NCI-H69 (cell line): ENCODE data around the gene CDC42EP5.

Source experiments
- DNase-seq: peaks from one replicate; lab custom pipeline; 2025; lab: John Stamatoyannopoulos, UW

The CDC42EP5 gene

GRCh38 chr19:54426291-54426931 lies 46.7 kb downstream of the CDC42EP5 start:
- DNase-seq = peak; percentile 21

- no peak for DNase-seq
Measured at GRCh38 chr19:54425382-54425723, 47.7 kb downstream of the CDC42EP5 start.

GRCh38 chr19:54424660-54425381 lies 48.3 kb downstream of the CDC42EP5 start:
- DNase-seq = no peak

GRCh38 chr19:54424201-54424600 lies 48.9 kb downstream of the CDC42EP5 start:
- no peak for DNase-seq

DNA sequence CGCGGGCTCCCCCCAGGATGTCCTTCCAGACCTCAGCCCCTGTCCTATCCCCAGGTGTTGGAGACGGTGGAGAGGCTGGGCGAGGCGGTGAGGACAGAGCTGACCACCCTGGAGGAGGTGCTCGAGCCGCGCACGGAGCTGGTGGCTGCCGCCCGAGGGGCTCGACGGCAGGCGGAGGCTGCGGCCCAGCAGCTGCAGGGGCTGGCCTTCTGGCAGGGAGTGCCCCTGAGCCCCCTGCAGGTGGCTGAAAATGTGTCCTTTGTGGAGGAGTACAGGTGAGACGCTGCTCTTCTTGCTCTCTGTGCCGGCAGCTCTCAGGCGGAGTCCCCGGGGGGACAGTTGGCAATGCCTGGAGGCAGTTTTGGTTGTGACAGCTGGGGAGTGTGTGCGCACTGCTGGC lies 51.0 kb downstream of the CDC42EP5 start:
- DNase-seq = peak; percentile 82

DNA sequence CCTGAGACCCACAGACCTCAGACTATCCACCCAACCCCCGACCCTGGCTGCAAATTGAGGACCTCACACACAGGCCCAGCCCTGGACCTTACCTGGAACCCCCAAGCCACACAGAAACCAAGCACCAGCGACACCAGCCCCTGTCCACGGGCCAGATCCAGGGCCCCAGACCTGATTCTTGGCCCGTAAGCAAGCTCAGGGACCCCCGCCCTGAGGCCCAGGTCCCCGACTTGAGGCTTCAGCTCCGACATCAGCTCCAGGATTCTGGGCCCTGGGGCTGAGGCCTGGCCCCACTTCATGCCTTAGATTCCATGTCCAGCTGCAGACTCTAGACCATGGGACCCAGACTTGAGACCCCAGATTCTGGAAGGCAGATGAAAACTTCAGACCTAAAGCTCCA lies 51.6 kb downstream of the CDC42EP5 start:
- DNase-seq = no peak

- no peak for DNase-seq
Measured at GRCh38 chr19:54421169-54421516, 52.0 kb downstream of the CDC42EP5 start.

- no peak for DNase-seq
Measured at GRCh38 chr19:54420383-54421168, 52.5 kb downstream of the CDC42EP5 start.

- no peak for DNase-seq
Measured at GRCh38 chr19:54420068-54420382, 53.1 kb downstream of the CDC42EP5 start.

DNA sequence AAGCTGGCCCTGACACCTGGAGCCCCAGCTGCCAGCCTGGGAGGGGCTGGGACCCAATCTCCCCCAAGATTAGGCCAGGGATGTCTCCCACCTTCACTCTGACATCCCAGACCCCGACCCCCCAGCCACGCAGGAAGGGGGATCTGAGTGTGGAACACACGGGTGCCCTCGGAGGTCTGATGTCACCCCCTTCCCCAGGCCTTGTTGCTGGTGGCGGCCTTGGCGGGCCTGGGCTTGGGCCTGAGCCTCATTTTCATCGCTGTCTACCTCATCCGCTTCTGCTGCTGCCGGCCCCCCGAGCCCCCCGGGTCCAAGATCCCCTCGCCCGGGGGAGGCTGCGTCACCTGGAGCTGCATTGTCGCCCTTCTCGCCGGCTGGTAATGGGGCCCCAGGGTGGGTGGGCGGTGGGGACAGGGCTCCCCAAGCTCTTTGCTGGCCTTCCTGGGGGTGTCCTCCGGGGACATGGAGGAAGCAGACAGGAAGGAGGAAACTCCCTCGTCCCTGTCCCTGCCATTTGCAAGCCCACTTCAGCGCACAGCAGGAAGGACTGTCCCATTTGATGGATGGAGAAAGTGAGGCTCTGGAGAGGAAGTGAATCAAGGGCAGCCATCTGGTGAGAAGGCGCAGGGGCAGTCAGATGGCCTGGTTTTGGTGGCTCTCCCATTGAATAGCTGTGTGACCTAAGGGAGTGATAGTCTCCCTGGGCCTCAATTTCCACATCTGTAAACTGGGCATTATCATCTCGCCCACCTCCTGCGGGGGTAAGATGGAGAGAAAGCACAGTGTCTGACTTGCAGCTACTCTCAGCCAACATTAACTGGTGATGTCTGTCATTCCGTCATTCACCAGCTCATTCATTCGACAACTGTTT lies 53.9 kb downstream of the CDC42EP5 start:
- DNase-seq = no peak

GRCh38 chr19:54418030-54418929 lies 54.8 kb downstream of the CDC42EP5 start:
- peak; percentile 13 for DNase-seq

- DNase-seq = no peak
Measured at GRCh38 chr19:54416695-54417491, 56.2 kb downstream of the CDC42EP5 start.

DNA sequence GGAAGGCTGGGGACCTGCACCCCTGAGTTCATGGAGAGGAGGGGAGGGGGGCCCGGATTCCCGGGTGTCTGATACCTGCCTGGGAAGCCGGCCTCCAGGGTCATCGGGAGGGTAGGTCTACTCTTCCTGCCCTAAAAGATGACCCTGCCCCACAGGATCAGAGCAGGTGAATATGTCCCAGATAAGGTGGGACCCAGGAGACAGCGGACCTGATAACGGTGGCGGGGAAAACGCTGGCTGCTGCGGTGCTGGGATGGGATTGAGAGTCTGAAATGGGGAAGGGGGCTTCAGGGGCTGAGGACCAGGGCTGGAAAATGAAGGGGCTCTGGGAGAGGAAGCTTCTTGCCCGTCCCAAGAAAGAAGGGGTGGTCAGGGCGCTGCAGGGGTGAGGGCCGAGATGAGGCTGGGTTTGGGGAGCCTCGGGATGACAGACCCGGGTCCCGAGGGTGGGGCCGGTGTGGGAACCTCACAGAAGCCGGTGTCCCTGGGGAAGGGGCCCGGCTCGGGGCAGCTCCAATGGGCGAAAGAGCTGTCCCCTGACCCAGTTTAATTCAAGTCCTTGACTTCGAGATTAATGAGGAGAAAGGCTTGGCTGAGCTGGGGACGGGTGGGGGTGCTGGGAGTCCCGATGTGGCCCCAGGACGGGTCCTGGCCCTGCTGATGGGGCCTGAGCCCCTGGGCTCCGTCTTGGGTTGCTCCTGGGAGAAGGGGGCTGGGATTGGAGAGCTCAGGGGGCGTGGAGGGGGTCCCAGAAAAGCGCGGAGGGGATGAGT lies 57.0 kb downstream of the CDC42EP5 start:
- no peak for DNase-seq

DNA sequence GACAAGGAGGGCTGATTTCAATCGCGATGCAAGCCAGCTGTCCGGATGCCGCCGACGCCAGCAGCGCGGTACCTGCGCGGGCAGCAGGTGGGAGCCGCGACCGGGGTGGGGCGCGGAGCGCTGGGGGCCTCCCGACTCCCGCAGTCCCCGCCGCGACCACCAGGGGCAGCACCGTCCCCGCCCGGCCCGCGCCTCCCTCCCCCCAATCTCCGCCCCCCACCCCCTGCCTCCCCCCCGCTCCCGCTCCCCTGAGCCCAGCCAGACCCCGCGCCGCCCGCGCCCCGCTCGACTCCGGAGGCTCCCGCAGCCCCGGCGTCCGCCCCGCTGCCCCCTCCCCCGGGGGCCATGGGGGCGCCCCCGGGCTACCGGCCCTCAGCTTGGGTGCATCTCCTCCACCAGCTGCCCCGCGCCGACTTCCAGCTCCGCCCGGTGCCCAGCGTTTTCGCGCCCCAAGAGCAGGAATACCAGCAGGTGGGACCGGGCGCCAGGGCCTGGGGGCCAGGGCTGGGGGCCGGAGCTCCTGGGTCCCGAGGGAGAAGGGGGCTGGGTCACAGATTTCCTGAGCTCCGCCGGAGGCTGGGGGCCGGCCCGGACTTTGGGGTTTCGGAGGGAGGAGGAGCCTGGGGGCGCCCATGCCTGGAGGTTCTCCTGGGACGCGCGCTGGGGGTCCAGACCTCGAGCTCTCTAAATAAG lies 57.7 kb downstream of the CDC42EP5 start, which contains the start of gene TTYH1:
Gene TTYH1 (plus strand): TSS at position 257 of the 693 bp plus-strand sequence. CDS start 89 bp downstream, at position 346.
- DNase-seq = peak; percentile 45
